Parathyroid adenoma (tissue), 2 donors: Measurements from ENCODE around the gene BAHCC1.

Source experiments
- H2AFZ ChIP-seq: fragments of 300-600 bp; sonication (generic); one replicate; pipeline ENCODE4 v1.7.0; 2017; ENCODE audit warnings: antibody characterized with exemption, mild to moderate bottlenecking
- H3K27ac ChIP-seq: fragments of 300-600 bp; sonication (generic); one replicate; pipeline ENCODE4 v1.7.0; 2017
- H3K27me3 ChIP-seq: fragments of 300-600 bp; sonication (generic); one replicate; pipeline ENCODE4 v1.7.0; 2017; ENCODE audit warnings: low read length; ENCODE audit not compliant: control insufficient read depth, insufficient read depth
- H3K36me3 ChIP-seq: fragments of 300-600 bp; sonication (generic); one replicate; pipeline ENCODE4 v1.7.0; 2017; ENCODE audit warnings: low read length; ENCODE audit not compliant: control insufficient read depth, insufficient read depth
- H3K4me1 ChIP-seq: fragments of 300-600 bp; sonication (generic); one replicate; pipeline ENCODE4 v1.7.0; 2017; ENCODE audit warnings: control low read depth
- H3K4me2 ChIP-seq: fragments of 300-600 bp; sonication (generic); one replicate; pipeline ENCODE4 v1.7.0; 2017; ENCODE audit warnings: low read length
- H3K4me3 ChIP-seq: fragments of 300-600 bp; sonication (generic); one replicate; pipeline ENCODE4 v1.7.0; 2017; ENCODE audit warnings: low read depth, low read length
- H3K79me2 ChIP-seq: fragments of 300-600 bp; sonication (generic); one replicate; pipeline ENCODE4 v1.7.0; 2017; ENCODE audit warnings: control low read depth
- H3K9ac ChIP-seq: fragments of 300-600 bp; sonication (generic); one replicate; pipeline ENCODE4 v1.7.0; 2017; ENCODE audit warnings: mild to moderate bottlenecking
- H3K9me3 ChIP-seq: fragments of 300-600 bp; sonication (generic); one replicate; pipeline ENCODE4 v1.7.0; 2017; ENCODE audit warnings: low read length; ENCODE audit not compliant: control insufficient read depth
- CTCF ChIP-seq: fragments of 300-600 bp; sonication (generic); IDR thresholded peaks from one replicate; pipeline ENCODE4 v1.7.0; 2017; ENCODE audit warnings: antibody characterized with exemption, mild to moderate bottlenecking
- donor health status: primary hyperparathyroidism.

Gene BAHCC1

DNA sequence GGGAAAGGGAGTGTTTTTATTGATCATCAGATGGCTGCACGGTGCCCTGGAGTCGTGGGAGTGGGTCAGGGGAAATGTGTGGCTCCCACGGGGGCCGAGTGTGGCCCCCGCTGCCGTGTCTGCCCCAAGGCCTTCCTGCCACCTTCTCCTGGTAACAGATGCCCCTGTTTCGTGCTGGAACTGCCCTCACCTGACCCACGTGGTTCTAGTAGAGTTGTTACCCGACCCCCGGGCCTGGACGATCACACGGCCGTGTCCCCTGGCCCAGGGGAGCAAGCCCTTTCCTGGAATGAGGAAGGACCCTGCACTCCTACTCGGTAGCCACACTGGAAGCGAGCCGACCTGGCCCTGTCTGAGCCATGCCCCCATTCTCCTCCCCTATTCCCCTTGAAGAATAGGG, 79.7 kb downstream of the BAHCC1 start:
- no peaks in the 10 kb centered on the region for H3K9me3 ChIP-seq
- no peak for TF ChIP-seq CTCF
- no peaks in the 10 kb centered on the region for H3K36me3 ChIP-seq
- H3K4me1 ChIP-seq = no peaks in the 10 kb centered on the region
- no peaks in the 10 kb centered on the region for H3K79me2 ChIP-seq
- H3K9ac ChIP-seq = no peak overlapping the region
- no peak overlapping the region for H3K4me3 ChIP-seq
- H3K27ac ChIP-seq = no peak overlapping the region
- no peak overlapping the region for H2AFZ ChIP-seq
- H3K27me3 ChIP-seq = no peaks in the 10 kb centered on the region
- no peak overlapping the region for H3K4me2 ChIP-seq

GRCh38 chr17:81476097-81476496, 80.8 kb downstream of the BAHCC1 start:
- H3K9me3 ChIP-seq = no peaks in the 10 kb centered on the region
- no peaks in the 10 kb centered on the region for H3K4me1 ChIP-seq
- no peak overlapping the region for H3K27ac ChIP-seq
- no peaks in the 10 kb centered on the region for H3K79me2 ChIP-seq
- no peak overlapping the region for H3K9ac ChIP-seq
- H3K4me3 ChIP-seq = no peak overlapping the region
- no peak overlapping the region for H3K4me2 ChIP-seq
- TF ChIP-seq CTCF = no peak
- H2AFZ ChIP-seq = no peak overlapping the region
- H3K27me3 ChIP-seq = no peaks in the 10 kb centered on the region
- no peaks in the 10 kb centered on the region for H3K36me3 ChIP-seq

- TF ChIP-seq CTCF = no peak
- no peak overlapping the region for H3K9ac ChIP-seq
Measured at GRCh38 chr17:81476635-81477034, 81.4 kb downstream of the BAHCC1 start.

GRCh38 chr17:81477173-81477572, 81.9 kb downstream of the BAHCC1 start:
- Histone ChIP-seq H3K27me3 (no peaks in the 10 kb centered on the region), H2AFZ (no peak overlapping the region), H3K27ac (no peak overlapping the region), H3K4me1 (peaks cover 3% of the 10 kb centered on the region), H3K9me3 (no peaks in the 10 kb centered on the region), H3K9ac (no peak overlapping the region), H3K36me3 (no peaks in the 10 kb centered on the region), H3K4me2 (no peak overlapping the region), H3K79me2 (no peaks in the 10 kb centered on the region), H3K4me3 (no peak overlapping the region)
- TF ChIP-seq CTCF = no peak

More at GRCh38 chr17:81476635-81477034, 81.4 kb downstream of the BAHCC1 start:
- H3K36me3 ChIP-seq = no peaks in the 10 kb centered on the region
- no peak overlapping the region for H2AFZ ChIP-seq
- H3K4me3 ChIP-seq = no peak overlapping the region
- no peak overlapping the region for H3K27ac ChIP-seq
- H3K79me2 ChIP-seq = no peaks in the 10 kb centered on the region
- no peaks in the 10 kb centered on the region for H3K27me3 ChIP-seq
- no peaks in the 10 kb centered on the region for H3K9me3 ChIP-seq
- H3K4me1 ChIP-seq = peaks cover 2% of the 10 kb centered on the region
- no peak overlapping the region for H3K4me2 ChIP-seq

- Histone ChIP-seq H3K9me3 (no peaks in the 10 kb centered on the region), H2AFZ (no peak overlapping the region), H3K27ac (no peak overlapping the region), H3K79me2 (no peaks in the 10 kb centered on the region), H3K4me1 (peaks cover 3% of the 10 kb centered on the region), H3K9ac (no peak overlapping the region), H3K4me2 (no peak overlapping the region), H3K27me3 (no peaks in the 10 kb centered on the region), H3K4me3 (no peak overlapping the region), H3K36me3 (no peaks in the 10 kb centered on the region)
- TF ChIP-seq CTCF = no peak
Measured at GRCh38 chr17:81478119-81478518, 82.9 kb downstream of the BAHCC1 start.
